Mucosa of gallbladder (tissue), 1 donor: ENCODE measurements around the gene AQP6. TPM values are rescaled to one million over a fixed set of nuclear protein-coding genes. Genes with fewer than 3 reads are reported as not detected.
A peak's percentile ranks its signal among the peaks of the same experiment; 100 is the strongest.

ENCODE experiments used
- DNase-seq: peaks from one replicate; pipeline ENCODE4 v3.0.0-alpha.2; 2020; ENCODE audit warnings: low spot score
- total RNA-seq: library from RNA; stranded (reverse); gene quantifications from one replicate; pipeline ENCODE4 v1.2.1, GENCODE V29; 2021
- donor health status: DM: no; HTN: no; CAD: no.

Gene AQP6
- total RNA-seq, 1 donor from 2014 or later: 0.32 TPM

DNA sequence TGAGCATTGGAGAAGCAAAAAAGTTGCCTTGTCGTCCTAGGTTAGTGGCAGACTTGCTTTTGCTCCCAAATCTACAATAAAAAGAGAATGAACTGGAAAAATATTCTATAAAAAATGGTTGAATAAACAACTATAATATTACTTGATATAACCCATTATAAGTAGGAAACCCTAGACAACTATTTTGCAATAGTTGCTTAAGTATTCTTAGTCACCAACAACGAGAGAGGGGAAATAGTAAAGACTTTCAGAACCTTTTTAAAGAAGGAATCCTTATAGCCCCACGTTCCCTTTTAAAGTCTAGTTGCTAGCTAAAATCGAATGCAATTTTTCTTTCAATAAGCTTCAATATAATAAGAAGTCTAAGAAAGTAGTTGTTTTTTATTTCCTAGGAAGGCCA lies 17.5 kb downstream of the AQP6 start:
- no peak for DNase-seq

DNA sequence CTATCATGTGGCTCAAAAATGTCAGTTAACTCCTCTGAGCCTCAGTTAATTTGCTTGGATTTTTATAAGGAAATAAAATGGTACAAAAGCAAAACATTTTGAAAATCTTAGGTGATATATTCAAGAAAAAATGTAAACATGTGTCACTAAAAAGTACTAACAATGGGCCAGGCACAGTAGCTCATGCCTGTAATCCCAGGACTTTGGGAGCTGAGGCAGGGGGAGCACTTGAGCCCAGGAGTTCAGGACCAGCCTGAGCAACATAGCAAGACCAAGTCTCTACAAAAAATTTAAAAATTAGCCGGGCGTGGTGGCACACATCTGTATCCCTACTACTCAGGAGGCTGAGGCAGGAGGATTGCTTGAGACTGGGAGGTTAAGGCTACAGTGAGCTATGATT lies 25.7 kb downstream of the AQP6 start:
- no peak for DNase-seq

DNA sequence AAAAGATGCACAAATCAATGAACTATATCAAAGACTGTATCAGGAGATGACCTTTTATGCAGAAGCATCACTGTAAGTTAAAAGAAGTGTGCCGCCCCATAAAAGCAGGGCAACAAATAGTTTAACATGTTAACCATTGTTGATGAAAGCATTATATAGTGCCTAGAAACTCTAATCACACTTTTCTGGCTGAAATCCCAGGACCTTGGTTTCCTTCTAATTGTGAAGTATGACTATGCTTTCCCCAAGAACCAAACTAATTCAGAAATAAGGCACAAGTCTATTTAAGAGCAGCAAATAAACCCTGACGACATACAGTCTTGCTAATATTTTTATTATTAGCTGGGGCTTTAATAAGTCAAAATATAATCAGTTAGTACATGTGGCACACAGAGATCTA lies 30.8 kb downstream of the AQP6 start:
- DNase-seq: no peak

DNA sequence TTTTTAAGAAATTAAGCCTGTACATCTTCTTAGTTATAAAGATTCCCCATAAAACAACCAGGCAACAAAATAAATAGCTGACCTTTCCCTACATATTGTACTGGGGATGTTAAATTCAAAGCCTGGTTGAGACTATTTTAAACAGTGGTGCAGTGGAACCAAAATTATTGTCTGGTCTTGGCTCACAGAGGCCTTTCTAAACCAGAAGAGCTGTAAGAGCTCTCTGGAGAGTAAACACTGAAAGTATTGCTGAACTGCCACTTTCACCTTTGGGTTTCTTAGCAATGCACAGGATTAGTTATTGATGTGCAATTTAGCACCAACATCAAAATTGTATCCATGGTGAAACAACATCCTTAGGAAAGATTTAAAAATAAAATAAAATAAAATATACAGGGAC lies 31.9 kb downstream of the AQP6 start:
- DNase-seq: no peak

GRCh38 chr12:50005175-50005574 lies 32.4 kb downstream of the AQP6 start:
- no peak for DNase-seq

DNA sequence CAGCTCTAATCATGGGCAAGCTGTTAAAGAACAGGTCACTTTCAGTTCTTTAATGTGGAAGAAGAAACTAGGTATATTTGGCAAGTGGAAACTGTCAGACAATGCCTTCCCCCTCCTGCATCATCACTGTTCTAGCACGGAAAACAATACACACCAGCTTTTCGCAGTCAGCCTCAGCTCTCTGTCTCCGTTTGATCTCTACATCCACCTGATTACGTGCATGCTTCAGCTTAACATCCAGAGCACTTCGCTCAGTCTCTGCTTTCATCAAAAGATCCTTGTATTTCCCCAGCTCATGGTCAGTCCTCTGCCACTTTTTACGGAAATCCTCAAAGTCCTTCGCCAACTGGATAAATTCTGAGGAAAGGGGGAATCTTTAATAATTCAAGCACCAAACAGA lies 33.5 kb downstream of the AQP6 start:
- DNase-seq: no peak

- no peak for DNase-seq
Measured at GRCh38 chr12:50006754-50007442, 34.2 kb downstream of the AQP6 start.

- DNase-seq: no peak
Measured at GRCh38 chr12:50013361-50014147, 40.8 kb downstream of the AQP6 start.

- DNase-seq: no peak
Measured at GRCh38 chr12:50014342-50014741, 41.6 kb downstream of the AQP6 start.

GRCh38 chr12:50016501-50017475 lies 44.0 kb downstream of the AQP6 start:
- DNase-seq: peak; percentile 72

- DNase-seq: no peak
Measured at GRCh38 chr12:50017641-50018040, 44.9 kb downstream of the AQP6 start.

DNA sequence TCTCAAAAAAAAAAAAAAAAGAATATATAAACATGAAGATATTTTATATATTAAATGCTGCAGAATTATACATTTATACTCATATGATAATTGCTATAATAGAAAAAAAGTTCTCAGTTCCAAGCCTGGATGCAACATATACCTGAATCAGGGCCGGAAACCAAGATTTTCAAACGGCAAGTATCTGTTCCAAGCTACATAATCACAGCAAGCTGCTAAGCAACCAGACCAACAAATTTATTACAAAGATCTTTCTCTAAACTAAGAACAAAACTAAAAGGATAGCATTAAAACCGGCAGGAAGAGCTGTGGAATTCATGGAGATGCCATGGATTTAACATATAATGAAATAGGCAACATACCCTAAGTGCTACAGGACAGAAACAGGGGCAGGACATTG lies 45.4 kb downstream of the AQP6 start:
- no peak for DNase-seq

DNA sequence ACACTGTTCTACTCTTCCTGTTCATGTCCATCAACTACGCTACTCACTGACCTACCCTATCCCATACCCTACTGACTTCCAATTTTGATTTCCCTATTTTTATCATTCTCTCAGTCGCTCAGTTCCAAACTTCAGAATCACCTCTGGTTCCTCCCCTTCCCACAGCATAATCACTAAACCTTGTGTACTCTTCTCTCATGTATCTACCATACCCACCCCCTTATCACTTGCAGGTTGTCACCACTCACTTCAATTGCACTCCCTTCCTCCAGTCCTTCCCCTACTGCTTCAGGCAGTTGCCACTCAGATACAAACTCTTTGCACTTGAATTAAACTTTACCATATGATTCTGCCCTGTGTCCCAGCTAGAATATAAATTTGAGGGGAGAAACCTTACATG lies 46.2 kb downstream of the AQP6 start:
- no peak for DNase-seq

- DNase-seq: no peak
Measured at GRCh38 chr12:50019524-50019923, 46.8 kb downstream of the AQP6 start.

- no peak for DNase-seq
Measured at GRCh38 chr12:50021031-50021430, 48.3 kb downstream of the AQP6 start.

- no peak for DNase-seq
Measured at GRCh38 chr12:50022903-50023302, 50.2 kb downstream of the AQP6 start.

DNA sequence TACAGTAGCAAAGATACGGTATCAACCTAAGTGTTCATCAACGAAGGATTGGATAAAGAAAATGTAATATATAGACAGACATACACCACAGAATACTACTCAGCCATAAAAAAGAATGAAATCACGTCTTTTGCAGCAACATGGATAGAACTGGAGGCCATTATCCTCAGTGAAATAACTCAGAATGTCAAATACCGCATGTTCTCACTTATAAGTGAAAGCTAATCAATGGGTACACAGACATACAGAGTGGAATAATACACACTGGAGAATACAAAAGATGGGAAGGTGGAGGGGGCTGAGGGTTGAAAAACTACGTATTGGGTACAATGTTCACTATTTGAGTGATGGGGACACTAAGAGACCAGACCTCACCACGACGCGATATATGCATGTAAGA lies 51.5 kb downstream of the AQP6 start:
- no peak for DNase-seq

- no peak for DNase-seq
Measured at GRCh38 chr12:50024805-50025186, 52.0 kb downstream of the AQP6 start.

DNA sequence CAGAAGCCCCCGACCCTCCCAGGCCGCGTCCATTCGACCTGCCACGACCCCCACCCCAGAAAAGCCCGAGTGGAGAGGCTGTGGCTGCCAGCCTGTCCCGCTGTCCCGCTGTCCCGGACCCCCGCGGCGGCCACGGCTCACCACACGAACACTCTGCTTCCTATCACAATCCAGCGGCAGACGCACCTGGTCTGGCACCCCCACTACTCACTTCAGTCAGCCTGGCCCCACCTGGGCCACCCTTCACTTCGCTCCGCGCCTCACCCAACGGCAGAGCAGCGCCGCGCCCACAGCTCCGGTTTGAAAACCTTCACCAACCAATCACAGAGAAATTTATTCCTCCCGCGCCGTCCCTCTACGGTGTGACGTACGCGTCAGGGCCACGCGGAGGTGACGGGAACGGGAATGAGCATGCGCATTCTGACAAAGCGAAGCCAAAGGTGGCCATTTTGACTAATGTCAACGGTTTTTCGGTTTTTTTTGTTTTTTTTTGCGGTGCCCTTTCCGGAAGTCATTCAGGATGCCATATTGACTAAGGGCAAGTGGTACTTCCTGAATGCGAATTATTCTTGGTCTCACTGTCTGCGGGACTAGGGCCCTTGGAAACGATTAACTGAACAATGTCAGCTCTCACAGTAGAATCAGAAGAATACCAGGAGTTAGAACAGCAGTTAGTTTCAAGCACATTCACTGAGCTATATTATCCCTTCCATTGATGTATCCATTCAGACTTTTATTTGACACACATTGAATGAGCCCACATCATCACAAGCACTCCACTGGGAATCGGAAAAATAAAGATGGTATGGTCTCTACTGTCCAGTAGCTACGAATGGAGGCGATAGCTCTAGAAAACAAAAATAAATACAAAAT lies 52.7 kb downstream of the AQP6 start, which contains the start of gene RACGAP1:
RACGAP1 (minus strand) TSS at position 308 of the 873 bp plus-strand sequence. CDS start 8,779 bp downstream, outside the sequence.
- DNase-seq: peak; percentile 97

GRCh38 chr12:50026691-50027090 lies 53.9 kb downstream of the AQP6 start:
- DNase-seq: no peak
